Measurements from ENCODE around the gene ARID1B.
A peak's percentile ranks its signal among the peaks of the same experiment; 100 is the strongest.

ARID1B gene

DNA sequence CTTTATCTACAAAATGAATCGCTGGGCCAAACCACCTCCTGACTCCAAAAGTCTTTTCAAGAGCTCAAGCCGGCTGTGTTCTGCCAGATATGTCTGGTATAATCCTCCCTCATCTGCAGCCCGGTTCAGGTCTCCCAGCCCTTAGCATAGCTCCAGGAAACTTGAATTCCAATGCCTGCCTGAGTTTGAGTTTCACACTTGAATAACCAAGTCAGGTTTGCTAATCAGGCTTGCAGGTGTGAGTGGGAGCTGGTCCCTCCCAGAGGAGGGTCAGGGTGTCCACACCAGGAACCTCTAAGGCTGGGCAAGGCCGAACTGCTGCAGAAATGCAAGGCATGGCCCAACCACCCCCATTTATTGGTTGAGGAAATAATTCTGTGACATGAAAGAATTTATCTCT lies 449.6 kb downstream of the ARID1B start:
- no peaks in the 10 kb centered on the region for H3K27me3 ChIP-seq (replicated peaks; ENCODE audit: insufficient read depth, low read length)
- no peak overlapping the region for H3K9ac ChIP-seq (ENCODE audit: low read length)
- TF ChIP-seq, protein P1, sequence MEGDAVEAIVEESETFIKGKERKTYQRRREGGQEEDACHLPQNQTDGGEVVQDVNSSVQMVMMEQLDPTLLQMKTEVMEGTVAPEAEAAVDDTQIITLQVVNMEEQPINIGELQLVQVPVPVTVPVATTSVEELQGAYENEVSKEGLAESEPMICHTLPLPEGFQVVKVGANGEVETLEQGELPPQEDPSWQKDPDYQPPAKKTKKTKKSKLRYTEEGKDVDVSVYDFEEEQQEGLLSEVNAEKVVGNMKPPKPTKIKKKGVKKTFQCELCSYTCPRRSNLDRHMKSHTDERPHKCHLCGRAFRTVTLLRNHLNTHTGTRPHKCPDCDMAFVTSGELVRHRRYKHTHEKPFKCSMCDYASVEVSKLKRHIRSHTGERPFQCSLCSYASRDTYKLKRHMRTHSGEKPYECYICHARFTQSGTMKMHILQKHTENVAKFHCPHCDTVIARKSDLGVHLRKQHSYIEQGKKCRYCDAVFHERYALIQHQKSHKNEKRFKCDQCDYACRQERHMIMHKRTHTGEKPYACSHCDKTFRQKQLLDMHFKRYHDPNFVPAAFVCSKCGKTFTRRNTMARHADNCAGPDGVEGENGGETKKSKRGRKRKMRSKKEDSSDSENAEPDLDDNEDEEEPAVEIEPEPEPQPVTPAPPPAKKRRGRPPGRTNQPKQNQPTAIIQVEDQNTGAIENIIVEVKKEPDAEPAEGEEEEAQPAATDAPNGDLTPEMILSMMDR (IDR thresholded peaks at IDR 0.05; ENCODE audit: low read length) = no peak
- TF ChIP-seq EZH2phosphoT487 (IDR thresholded peaks at IDR 0.05; ENCODE audit: low read length) (no peak), EZH2 (optimal IDR thresholded peaks at IDR 0.05; ENCODE audit: low read depth, low read length) (no peak)
- no peak overlapping the region for H2AFZ ChIP-seq (ENCODE audit: low read length)
- H3K9me3 ChIP-seq (replicated peaks; ENCODE audit: insufficient read depth, low read length) = no peaks in the 10 kb centered on the region
- H3K27ac ChIP-seq (ENCODE audit: low read length) = no peak overlapping the region
- no peak overlapping the region for H3K4me3 ChIP-seq (ENCODE audit: low read length)
- no peak overlapping the region for H3K4me2 ChIP-seq (ENCODE audit: low read depth, low read length)
- no peaks in the 10 kb centered on the region for H3K9me2 ChIP-seq (replicated peaks; ENCODE audit: insufficient read depth, low read length)
- H3K79me2 ChIP-seq (ENCODE audit: low read length) = no peaks in the 10 kb centered on the region
- peaks cover 2% of the 10 kb centered on the region; the same call in 1 of the 2 replicates for H3K4me1 ChIP-seq (ENCODE audit: low read length)
- H3K36me3 ChIP-seq (replicated peaks; ENCODE audit: insufficient read depth, low read length) = no peaks in the 10 kb centered on the region
- H3F3A ChIP-seq (ENCODE audit: insufficient read depth, low read length) = no peaks in the 10 kb centered on the region
- no peak for DNase-seq
- H4K20me1 ChIP-seq (ENCODE audit: insufficient read depth, low read length) = no peaks in the 10 kb centered on the region

DNA sequence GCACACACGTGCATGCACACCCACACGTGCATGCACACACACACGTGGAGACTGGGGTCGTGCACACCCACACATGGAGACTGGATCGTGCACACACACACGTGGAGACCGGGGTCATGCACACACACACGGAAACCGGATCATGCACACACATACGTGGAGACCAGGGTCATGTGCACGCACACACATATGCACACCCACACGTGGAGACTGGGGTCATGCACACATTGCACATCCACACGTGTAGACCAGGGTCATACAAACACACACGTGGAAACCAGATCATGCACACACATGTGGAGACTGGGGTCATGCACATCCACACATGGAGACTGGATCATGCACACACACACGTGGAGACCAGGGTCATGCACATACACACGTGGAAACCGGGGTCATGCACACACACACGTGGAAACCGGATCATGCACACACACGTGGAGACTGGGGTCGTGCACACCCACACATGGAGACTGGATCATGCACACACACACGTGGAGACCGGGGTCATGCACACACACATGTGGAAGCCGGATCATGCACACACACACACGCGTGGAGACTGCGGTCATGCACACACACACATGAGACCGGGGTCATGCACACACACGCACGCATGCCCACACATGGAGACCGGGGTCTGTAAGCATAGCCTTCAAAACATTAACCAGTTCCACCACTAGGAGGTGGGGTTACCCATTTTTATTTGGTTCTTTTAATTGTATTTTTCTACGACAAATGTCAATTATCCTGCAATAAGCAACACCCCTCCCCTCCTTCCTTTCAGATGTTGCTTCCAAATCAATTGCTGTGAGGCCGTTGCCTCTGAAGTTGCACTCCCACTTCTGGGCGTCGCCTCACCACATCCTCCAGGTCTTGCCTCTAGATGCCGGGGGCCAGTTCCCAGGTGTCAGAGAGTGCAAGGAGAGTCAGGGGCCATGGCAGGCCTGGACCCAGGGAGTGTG lies 450.3 kb downstream of the ARID1B start:
- Histone ChIP-seq H2AFZ (ENCODE audit: low read length) (no peak overlapping the region), H3K27me3 (replicated peaks; ENCODE audit: insufficient read depth, low read length) (no peaks in the 10 kb centered on the region), H3K4me1 (ENCODE audit: low read length) (peaks cover 2% of the 10 kb centered on the region; the same call in 1 of the 2 replicates), H3K79me2 (ENCODE audit: low read length) (no peaks in the 10 kb centered on the region), H4K20me1 (ENCODE audit: insufficient read depth, low read length) (no peaks in the 10 kb centered on the region), H3K4me2 (ENCODE audit: low read depth, low read length) (no peak overlapping the region), H3K36me3 (replicated peaks; ENCODE audit: insufficient read depth, low read length) (no peaks in the 10 kb centered on the region), H3K4me3 (ENCODE audit: low read length) (no peak overlapping the region), H3K27ac (ENCODE audit: low read length) (no peak overlapping the region), H3K9ac (ENCODE audit: low read length) (no peak overlapping the region), H3K9me2 (replicated peaks; ENCODE audit: insufficient read depth, low read length) (no peaks in the 10 kb centered on the region), H3K9me3 (replicated peaks; ENCODE audit: insufficient read depth, low read length) (no peaks in the 10 kb centered on the region), H3F3A (ENCODE audit: insufficient read depth, low read length) (no peaks in the 10 kb centered on the region)
- DNase-seq = no peak
- no peak for TF ChIP-seq EZH2phosphoT487 (IDR thresholded peaks at IDR 0.05; ENCODE audit: low read length)
- TF ChIP-seq, protein P1 (IDR thresholded peaks at IDR 0.05; ENCODE audit: low read length) = 0 out of 2 replicates have a peak, but pooled peaks have one; percentile 6

DNA sequence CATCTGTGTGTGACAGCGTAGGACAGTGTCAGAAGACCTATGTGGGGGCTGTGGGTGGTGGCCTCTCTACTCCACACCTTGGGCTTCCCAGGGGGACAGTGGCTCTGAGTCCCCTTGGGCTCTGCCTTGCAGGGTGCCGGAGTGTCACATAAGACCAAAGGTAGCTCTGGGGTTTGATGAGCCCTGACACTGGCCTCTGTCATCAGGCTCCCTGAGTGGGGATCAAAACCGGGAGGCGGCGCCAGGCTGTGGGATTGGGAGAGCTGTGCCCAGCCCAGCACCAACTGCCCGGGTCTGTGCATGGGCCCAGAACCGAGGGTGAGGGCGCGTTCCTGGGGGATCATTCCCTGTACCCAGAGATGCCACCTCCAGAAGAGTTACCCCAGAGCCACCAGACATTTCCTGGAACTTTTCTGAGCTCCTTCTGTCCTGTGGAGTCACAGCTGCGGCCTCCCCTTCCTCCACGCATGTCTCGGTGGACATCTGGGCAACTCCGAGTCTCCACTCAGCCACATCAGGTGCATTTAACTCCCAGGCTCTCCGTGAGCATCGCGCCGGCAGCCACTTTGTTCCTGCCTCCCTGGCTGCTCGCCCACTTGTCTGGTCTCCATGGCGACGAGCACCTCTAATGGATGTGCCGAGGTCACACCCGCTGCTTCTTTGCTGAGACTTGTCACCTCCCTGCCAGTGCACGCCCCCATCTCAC lies 451.4 kb downstream of the ARID1B start:
- Histone ChIP-seq H3K4me3 (ENCODE audit: low read length) (no peak overlapping the region), H3K9me3 (replicated peaks; ENCODE audit: insufficient read depth, low read length) (no peaks in the 10 kb centered on the region), H3K27ac (ENCODE audit: low read length) (no peak overlapping the region), H3K4me2 (ENCODE audit: low read depth, low read length) (no peak overlapping the region), H3K27me3 (replicated peaks; ENCODE audit: insufficient read depth, low read length) (no peaks in the 10 kb centered on the region), H3K36me3 (replicated peaks; ENCODE audit: insufficient read depth, low read length) (no peaks in the 10 kb centered on the region), H2AFZ (ENCODE audit: low read length) (no peak overlapping the region), H4K20me1 (ENCODE audit: insufficient read depth, low read length) (no peaks in the 10 kb centered on the region), H3K9me2 (replicated peaks; ENCODE audit: insufficient read depth, low read length) (no peaks in the 10 kb centered on the region), H3K4me1 (ENCODE audit: low read length) (peaks cover 2% of the 10 kb centered on the region; the same call in 1 of the 2 replicates), H3K9ac (ENCODE audit: low read length) (no peak overlapping the region), H3K79me2 (ENCODE audit: low read length) (no peaks in the 10 kb centered on the region), H3F3A (ENCODE audit: insufficient read depth, low read length) (no peaks in the 10 kb centered on the region)
- DNase-seq = no peak
- TF ChIP-seq, protein P1 (IDR thresholded peaks at IDR 0.05; ENCODE audit: low read length) = no peak
- TF ChIP-seq EZH2phosphoT487 (IDR thresholded peaks at IDR 0.05; ENCODE audit: low read length) (no peak), EZH2 (optimal IDR thresholded peaks at IDR 0.05; ENCODE audit: low read depth, low read length) (no peak)

Measured in MM.1S (cell line).